Nephron (organoid): ENCODE data around the gene SC5D.
A peak's percentile ranks its signal among the peaks of the same experiment; 100 is the strongest.

Experiments
- H3K27ac Mint-ChIP-seq, 3 experiments: 2 replicates each; pipeline ENCODE4 v1.8.0; 2020; ENCODE audit warnings: mixed read lengths in 3 of 3, mild to moderate bottlenecking in 2 of 3, moderate library complexity in 1 of 3
- H3K27me3 Mint-ChIP-seq: 2 replicates; pipeline ENCODE4 v1.8.0; 2021; ENCODE audit warnings: low read depth, mild to moderate bottlenecking, moderate library complexity, mixed read lengths
- H3K36me3 Mint-ChIP-seq: 2 replicates; pipeline ENCODE4 v1.8.0; 2020; ENCODE audit warnings: low read depth, mixed read lengths
- H3K4me1 Mint-ChIP-seq: 2 replicates; pipeline ENCODE4 v1.8.0; 2020; ENCODE audit warnings: mixed read lengths
- H3K4me3 Mint-ChIP-seq, 3 experiments: 2 replicates each; pipeline ENCODE4 v1.8.0; 2020; ENCODE audit warnings: mild to moderate bottlenecking in 3 of 3, mixed read lengths in 3 of 3, moderate library complexity in 2 of 3
- H3K9me3 Mint-ChIP-seq: 2 replicates; pipeline ENCODE4 v1.8.0; 2020; ENCODE audit warnings: mixed read lengths
- TF ChIP-seq, protein P1 (sequence below), 3 experiments: fragments of 200-600 bp; sonication (generic); IDR thresholded peaks; one replicate each; pipeline ENCODE4 v1.5.0; 2021; ENCODE audit warnings: antibody characterized with exemption in 3 of 3; ENCODE audit not compliant: unreplicated experiment in 3 of 3

SC5D gene

DNA sequence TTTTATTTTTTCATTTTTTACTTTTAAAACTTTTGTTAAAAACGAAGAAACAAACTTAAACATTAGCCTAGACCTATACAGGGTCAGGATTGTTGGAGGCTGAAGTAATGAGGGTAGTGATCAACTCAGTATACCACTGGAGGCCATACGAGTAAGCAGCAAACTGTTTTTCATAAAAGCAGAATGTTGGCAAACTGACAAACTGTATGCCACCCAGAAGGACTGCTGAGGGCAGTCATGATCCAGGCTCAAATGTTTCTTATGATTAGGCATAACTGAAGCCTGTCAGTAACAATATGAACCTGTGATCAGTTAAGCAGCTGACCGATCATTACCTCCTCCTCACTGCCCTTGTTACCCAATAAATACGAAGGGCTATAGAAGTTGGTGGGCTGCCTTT, 10.2 kb upstream of the SC5D start:
- no peaks in the 10 kb centered on the region for H3K36me3 Mint-ChIP-seq
- no peak overlapping the region for H3K27ac Mint-ChIP-seq
- H3K4me1 Mint-ChIP-seq, result no peaks in the 10 kb centered on the region
- TF ChIP-seq, protein P1, sequence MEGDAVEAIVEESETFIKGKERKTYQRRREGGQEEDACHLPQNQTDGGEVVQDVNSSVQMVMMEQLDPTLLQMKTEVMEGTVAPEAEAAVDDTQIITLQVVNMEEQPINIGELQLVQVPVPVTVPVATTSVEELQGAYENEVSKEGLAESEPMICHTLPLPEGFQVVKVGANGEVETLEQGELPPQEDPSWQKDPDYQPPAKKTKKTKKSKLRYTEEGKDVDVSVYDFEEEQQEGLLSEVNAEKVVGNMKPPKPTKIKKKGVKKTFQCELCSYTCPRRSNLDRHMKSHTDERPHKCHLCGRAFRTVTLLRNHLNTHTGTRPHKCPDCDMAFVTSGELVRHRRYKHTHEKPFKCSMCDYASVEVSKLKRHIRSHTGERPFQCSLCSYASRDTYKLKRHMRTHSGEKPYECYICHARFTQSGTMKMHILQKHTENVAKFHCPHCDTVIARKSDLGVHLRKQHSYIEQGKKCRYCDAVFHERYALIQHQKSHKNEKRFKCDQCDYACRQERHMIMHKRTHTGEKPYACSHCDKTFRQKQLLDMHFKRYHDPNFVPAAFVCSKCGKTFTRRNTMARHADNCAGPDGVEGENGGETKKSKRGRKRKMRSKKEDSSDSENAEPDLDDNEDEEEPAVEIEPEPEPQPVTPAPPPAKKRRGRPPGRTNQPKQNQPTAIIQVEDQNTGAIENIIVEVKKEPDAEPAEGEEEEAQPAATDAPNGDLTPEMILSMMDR (IDR thresholded peaks at IDR 0.05; ENCODE audit: unreplicated experiment in 3 of 3), result no peak
- H3K4me3 Mint-ChIP-seq, result no peak overlapping the region
- H3K27me3 Mint-ChIP-seq, result no peaks in the 10 kb centered on the region
- peaks cover 29% of the 10 kb centered on the region for H3K9me3 Mint-ChIP-seq

DNA sequence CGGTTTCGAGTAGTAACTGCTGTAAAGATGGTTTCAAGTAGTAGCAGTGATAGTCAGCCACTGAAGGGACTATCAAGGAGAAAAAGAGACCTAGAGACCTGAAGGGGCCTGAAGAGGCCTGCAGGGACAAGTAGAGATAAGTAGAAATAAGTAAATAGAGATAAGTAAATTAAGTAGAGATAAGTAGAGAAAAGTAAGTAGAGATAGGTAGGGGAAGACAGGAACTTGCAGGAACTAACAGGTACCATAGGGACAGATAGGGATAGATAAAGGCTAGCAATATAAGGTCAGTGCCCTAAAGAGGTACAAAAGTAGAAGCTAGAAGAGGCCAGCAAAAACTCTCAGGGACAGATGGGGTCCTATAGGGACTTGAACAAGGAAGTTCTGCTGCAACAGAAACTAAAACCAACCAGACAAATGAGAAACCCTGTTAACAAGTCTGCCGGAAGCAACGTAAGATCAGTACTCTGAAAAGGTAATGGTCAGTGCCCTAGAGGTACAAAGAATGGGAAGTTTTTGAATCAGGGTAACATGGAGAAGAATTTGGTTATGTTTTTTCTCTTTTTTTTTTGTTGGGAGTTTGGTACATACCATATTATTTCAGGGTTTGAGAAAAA, 9.6 kb upstream of the SC5D start:
- no peak overlapping the region for H3K4me3 Mint-ChIP-seq
- TF ChIP-seq, protein P1 (IDR thresholded peaks at IDR 0.05; ENCODE audit: unreplicated experiment in 3 of 3), result no peak
- H3K27ac Mint-ChIP-seq, result no peak overlapping the region
- H3K9me3 Mint-ChIP-seq, result peaks cover 28% of the 10 kb centered on the region
- no peaks in the 10 kb centered on the region for H3K27me3 Mint-ChIP-seq
- no peaks in the 10 kb centered on the region for H3K4me1 Mint-ChIP-seq
- H3K36me3 Mint-ChIP-seq, result no peaks in the 10 kb centered on the region

DNA sequence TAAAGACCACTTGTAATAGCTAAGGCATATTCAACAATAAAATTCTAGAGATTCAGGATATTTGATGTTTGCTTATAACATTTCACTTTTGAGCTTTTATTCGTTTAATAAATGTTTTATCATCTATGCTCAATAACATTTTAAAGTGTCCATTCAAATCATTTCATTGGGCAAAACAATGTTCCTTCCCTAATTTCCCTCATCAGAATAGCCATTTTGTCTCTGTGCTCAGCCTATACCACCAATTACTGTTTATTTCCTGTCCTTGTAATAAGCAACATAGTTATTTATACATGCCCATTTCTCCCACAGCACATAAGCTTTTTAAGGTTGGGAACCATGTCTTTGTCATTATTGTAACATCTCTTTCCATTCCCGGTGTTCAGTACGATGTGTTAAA, 1.3 kb upstream of the SC5D start:
- peaks cover 6% of the 10 kb centered on the region for H3K27me3 Mint-ChIP-seq
- peaks cover 30% of the 10 kb centered on the region for H3K4me1 Mint-ChIP-seq
- peak overlapping the region in 2 of 3 experiments; percentile 86 to 97 for H3K27ac Mint-ChIP-seq
- no peaks in the 10 kb centered on the region for H3K9me3 Mint-ChIP-seq
- TF ChIP-seq, protein P1 (IDR thresholded peaks at IDR 0.05; ENCODE audit: unreplicated experiment in 3 of 3), result no peak
- H3K4me3 Mint-ChIP-seq, result peak overlapping the region; percentile 31 to 93 (median 93)
- H3K36me3 Mint-ChIP-seq, result peaks cover 3% of the 10 kb centered on the region

DNA sequence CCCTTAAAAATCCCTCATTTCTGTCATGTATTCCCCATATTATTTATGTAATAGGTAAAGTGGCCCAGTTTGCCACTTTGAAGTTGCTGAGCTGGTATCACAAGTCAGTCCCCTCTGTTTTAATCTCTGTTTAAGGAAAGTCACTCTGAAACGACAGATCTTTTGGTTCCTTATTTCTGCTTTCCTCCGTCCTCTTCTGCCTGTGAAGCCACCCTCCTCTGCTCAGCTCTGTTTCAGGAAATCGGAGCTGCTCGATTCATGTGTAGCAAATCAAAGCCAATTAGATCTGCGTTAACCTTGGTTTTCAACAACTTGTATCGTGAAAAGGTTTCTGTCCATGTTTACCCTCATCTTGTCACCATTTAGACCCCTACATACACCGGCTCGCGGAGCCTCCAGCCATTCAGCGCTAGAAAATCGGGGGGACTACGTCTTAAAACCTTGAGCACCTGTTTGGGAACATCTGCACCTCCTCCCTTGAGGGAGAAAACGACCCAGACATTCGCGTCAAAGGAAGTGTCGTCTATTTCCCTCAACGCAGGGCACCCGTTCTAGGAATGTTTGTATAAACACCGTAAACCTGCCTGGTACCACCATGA, 576 bp upstream of the SC5D start:
- Mint-ChIP-seq H3K4me3 (peak overlapping the region; percentile 93 to 94 (median 93)), H3K27me3 (peaks cover 6% of the 10 kb centered on the region), H3K27ac (peak overlapping the region; percentile 86 to 97 (median 89)), H3K36me3 (peaks cover 7% of the 10 kb centered on the region), H3K9me3 (no peaks in the 10 kb centered on the region), H3K4me1 (peaks cover 33% of the 10 kb centered on the region)
- TF ChIP-seq, protein P1 (IDR thresholded peaks at IDR 0.05; ENCODE audit: unreplicated experiment in 3 of 3), result no peak

DNA sequence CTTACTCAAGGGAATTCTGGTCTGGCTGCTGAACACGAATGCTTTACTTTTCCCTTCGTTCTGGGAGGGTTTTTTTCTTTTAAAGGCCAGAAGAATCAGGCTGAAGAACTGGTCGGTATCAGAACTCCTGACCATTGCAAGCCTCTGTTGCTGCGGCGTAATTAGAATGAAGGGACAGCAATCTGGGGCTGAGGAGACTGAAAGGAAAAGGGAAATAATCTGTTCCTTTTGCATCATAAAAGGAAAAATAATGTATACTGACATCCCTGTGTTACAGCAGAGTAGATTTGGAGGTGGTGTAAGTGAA, 670 bp downstream of the SC5D start:
- peak overlapping the region; percentile 93 to 94 (median 93) for H3K4me3 Mint-ChIP-seq
- TF ChIP-seq, protein P1 (IDR thresholded peaks at IDR 0.05; ENCODE audit: unreplicated experiment in 3 of 3), result no peak
- no peaks in the 10 kb centered on the region for H3K9me3 Mint-ChIP-seq
- peaks cover 37% of the 10 kb centered on the region for H3K4me1 Mint-ChIP-seq
- H3K36me3 Mint-ChIP-seq, result peaks cover 13% of the 10 kb centered on the region
- peak overlapping the region; percentile 86 to 97 (median 89) for H3K27ac Mint-ChIP-seq
- H3K27me3 Mint-ChIP-seq, result peaks cover 6% of the 10 kb centered on the region
